Ascending aorta (tissue), 2 donors: Measurements from ENCODE around the gene FGF16. TPM values are rescaled to one million over a fixed set of nuclear protein-coding genes. Genes with fewer than 3 reads are reported as not detected.

Source experiments
- DNase-seq, 2 donors: peaks; one replicate each; pipeline ENCODE4 v3.0.0-alpha.2; 2019; ENCODE audit warnings: low spot score in 2 of 2
- H3K27ac ChIP-seq, 2 donors: fragments of 200-600 bp; sonication (generic); one replicate each; pipeline ENCODE4 v1.5.1; 2016 to 2017; ENCODE audit warnings: mild to moderate bottlenecking in 1 of 2
- H3K27me3 ChIP-seq: fragments of 200-600 bp; sonication (generic); one replicate; pipeline ENCODE4 v1.5.1; 2017
- H3K36me3 ChIP-seq, 2 donors: fragments of 200-600 bp; sonication (generic); one replicate each; pipeline ENCODE4 v1.5.1; 2016
- H3K4me1 ChIP-seq, 2 donors: fragments of 200-600 bp; sonication (generic); one replicate each; pipeline ENCODE4 v1.5.1; 2016 to 2017; ENCODE audit warnings: mild to moderate bottlenecking in 1 of 2
- H3K4me3 ChIP-seq, 2 donors: fragments of 200-600 bp; sonication (generic); one replicate each; pipeline ENCODE4 v1.5.1; 2016 to 2017; ENCODE audit warnings: mild to moderate bottlenecking in 1 of 2
- H3K9me3 ChIP-seq, 2 donors: fragments of 200-600 bp; sonication (generic); one replicate each; pipeline ENCODE4 v1.5.1; 2016
- CTCF ChIP-seq, 3 experiments: fragments of 200-600 bp in 2 of 3; fragments of 450-650 bp in 1 of 3; sonication (generic) in 2 of 3; IDR thresholded peaks; one replicate each; pipeline ENCODE4 v1.5.1; 2016 to 2019; ENCODE audit warnings: antibody characterized with exemption in 3 of 3, mild to moderate bottlenecking in 1 of 3, moderate library complexity in 1 of 3
- intact Hi-C: fragments of 100-400 bp; cut with DNase I; formaldehyde crosslinking; loops from one replicate; pipeline ENCODE4 v1.15.1; 2023
- total RNA-seq: library from RNA; depleted of rRNA; stranded (reverse); fragments of >200 nt; gene quantifications from one replicate; pipeline ENCODE4 v1.1.0, GENCODE V29; 2016

FGF16 gene
- total RNA-seq, 1 donor from 2014 or later: not detected

- H3K9me3 ChIP-seq: no peaks in the 10 kb centered on the region
- no peaks in the 10 kb centered on the region for H3K36me3 ChIP-seq
- no peak for TF ChIP-seq CTCF (IDR thresholded peaks at IDR 0.05)
- DNase-seq: no peak
- H3K4me3 ChIP-seq: no peak overlapping the region
- no peak overlapping the region for H3K27ac ChIP-seq
- no peaks in the 10 kb centered on the region for H3K27me3 ChIP-seq
- H3K4me1 ChIP-seq: no peaks in the 10 kb centered on the region
- intact Hi-C loops: loop anchor here (10.0 kb wide), 1 partner anchor 356 kb away; no protein-coding TSS in a partner anchor
These were observed 6.2 kb upstream of the FGF16 start for GRCh38 chrX:77441033-77441432.

GRCh38 chrX:77441479-77441878 lies 5.7 kb upstream of the FGF16 start:
- TF ChIP-seq CTCF (IDR thresholded peaks at IDR 0.05): no peak
- intact Hi-C loops: loop anchor here (10.0 kb wide), 1 partner anchor 357 kb away; no protein-coding TSS in a partner anchor

GRCh38 chrX:77442728-77443127 lies 4.5 kb upstream of the FGF16 start:
- H3K36me3 ChIP-seq: no peaks in the 10 kb centered on the region
- no peak for TF ChIP-seq CTCF (IDR thresholded peaks at IDR 0.05)

More at GRCh38 chrX:77441479-77441878, 5.7 kb upstream of the FGF16 start:
- DNase-seq: no peak
- Histone ChIP-seq H3K9me3 (no peaks in the 10 kb centered on the region), H3K36me3 (no peaks in the 10 kb centered on the region), H3K4me1 (no peaks in the 10 kb centered on the region), H3K27me3 (no peaks in the 10 kb centered on the region), H3K27ac (no peak overlapping the region), H3K4me3 (no peak overlapping the region)

GRCh38 chrX:77444075-77444474 lies 3.1 kb upstream of the FGF16 start:
- Histone ChIP-seq H3K36me3 (no peaks in the 10 kb centered on the region), H3K4me3 (no peak overlapping the region), H3K9me3 (no peaks in the 10 kb centered on the region), H3K27ac (no peak overlapping the region), H3K4me1 (no peaks in the 10 kb centered on the region), H3K27me3 (no peaks in the 10 kb centered on the region)
- intact Hi-C loops: loop anchor here (10.0 kb wide), 1 partner anchor 359 kb away; no protein-coding TSS in a partner anchor
- TF ChIP-seq CTCF (IDR thresholded peaks at IDR 0.05): no peak
- DNase-seq: no peak

More at GRCh38 chrX:77442728-77443127, 4.5 kb upstream of the FGF16 start:
- no peaks in the 10 kb centered on the region for H3K27me3 ChIP-seq
- no peak for DNase-seq
- H3K4me1 ChIP-seq: no peaks in the 10 kb centered on the region
- no peaks in the 10 kb centered on the region for H3K9me3 ChIP-seq
- no peak overlapping the region for H3K27ac ChIP-seq
- intact Hi-C loops: loop anchor here (10.0 kb wide), 1 partner anchor 358 kb away; no protein-coding TSS in a partner anchor
- H3K4me3 ChIP-seq: no peak overlapping the region

GRCh38 chrX:77444545-77444944 lies 2.6 kb upstream of the FGF16 start:
- Histone ChIP-seq H3K27ac (no peak overlapping the region), H3K9me3 (no peaks in the 10 kb centered on the region), H3K4me3 (no peak overlapping the region), H3K27me3 (no peaks in the 10 kb centered on the region), H3K36me3 (no peaks in the 10 kb centered on the region), H3K4me1 (no peaks in the 10 kb centered on the region)
- intact Hi-C loops: loop anchor here (10.0 kb wide), 1 partner anchor 360 kb away; no protein-coding TSS in a partner anchor
- no peak for TF ChIP-seq CTCF (IDR thresholded peaks at IDR 0.05)
- no peak for DNase-seq
